CD14-positive monocyte (primary cell): ENCODE data around the gene CXCR5. TPM values are rescaled to one million over a fixed set of nuclear protein-coding genes. Genes with fewer than 3 reads are reported as not detected.

Experiments
- DNase-seq, 3 donors: peaks; one replicate each; pipeline ENCODE4 v3.0.0-alpha.2; 2011 to 2022
- H2AFZ ChIP-seq: 2 replicates; pipeline ENCODE4 v1.6.0; 2012; ENCODE audit warnings: mild to moderate bottlenecking, low read depth, low read length, inconsistent platforms; ENCODE audit not compliant: insufficient read depth, poor library complexity, severe bottlenecking
- H3K27ac ChIP-seq, 2 donors: 1 replicate in 1 of 2; 2 replicates in 1 of 2; pipeline ENCODE4 v1.5.1; 2012 to 2013; ENCODE audit warnings: low read length in 2 of 2, control low read depth in 1 of 2, inconsistent platforms in 1 of 2, low read depth in 1 of 2, mild to moderate bottlenecking in 1 of 2
- H3K27me3 ChIP-seq, 2 donors: one replicate each; pipeline versions ENCODE4 v1.6.0 to v1.6.1; 2011 to 2013; ENCODE audit warnings: low read length in 2 of 2; ENCODE audit not compliant: control insufficient read depth in 2 of 2, insufficient read depth in 2 of 2
- H3K36me3 ChIP-seq, 2 donors: replicated peaks in 1 of 2; 1 replicate in 1 of 2; 2 replicates in 1 of 2; pipeline versions ENCODE4 v1.5.1 to v1.6.1; 2012 to 2013; ENCODE audit warnings: low read length in 2 of 2, control low read depth in 1 of 2, inconsistent platforms in 1 of 2, mild to moderate bottlenecking in 1 of 2; ENCODE audit not compliant: insufficient read depth in 2 of 2, control insufficient read depth in 1 of 2
- H3K4me1 ChIP-seq, 2 donors: 1 replicate in 1 of 2; 2 replicates in 1 of 2; pipeline versions ENCODE4 v1.5.1 to v1.6.1; 2012 to 2013; ENCODE audit warnings: low read length in 2 of 2, control low read depth in 1 of 2, inconsistent platforms in 1 of 2, mild to moderate bottlenecking in 1 of 2, moderate library complexity in 1 of 2; ENCODE audit not compliant: insufficient read depth in 2 of 2, control insufficient read depth in 1 of 2
- H3K4me2 ChIP-seq: replicated peaks from 2 replicates; pipeline ENCODE3; 2012; ENCODE audit warnings: low read length, moderate library complexity, mild to moderate bottlenecking; ENCODE audit not compliant: poor library complexity, severe bottlenecking; ENCODE audit errors: extremely low read depth
- H3K4me3 ChIP-seq, 3 experiments: fragments of 200-600 bp in 1 of 3; sonication (generic) in 1 of 3; replicated peaks in 1 of 3; 1 replicate in 2 of 3; 2 replicates in 1 of 3; pipeline ENCODE4 v1.5.1; 2011 to 2013; ENCODE audit warnings: low read length in 3 of 3, mild to moderate bottlenecking in 3 of 3, control low read depth in 2 of 3, low read depth in 2 of 3, inconsistent platforms in 1 of 3, moderate library complexity in 1 of 3
- H3K79me2 ChIP-seq: 2 replicates; pipeline ENCODE4 v1.6.0; 2012; ENCODE audit warnings: mild to moderate bottlenecking, control low read depth, inconsistent platforms, low read length, moderate library complexity; ENCODE audit not compliant: insufficient read depth
- H3K9ac ChIP-seq: 2 replicates; pipeline ENCODE4 v1.6.0; 2017; ENCODE audit warnings: low read length, mild to moderate bottlenecking; ENCODE audit not compliant: insufficient read depth, poor library complexity, severe bottlenecking
- H3K9me3 ChIP-seq, 2 donors: replicated peaks in 1 of 2; 1 replicate in 1 of 2; 2 replicates in 1 of 2; pipeline versions ENCODE4 v1.5.1 to v1.6.1; 2012 to 2013; ENCODE audit warnings: low read length in 2 of 2, control low read depth in 1 of 2; ENCODE audit not compliant: control insufficient read depth in 1 of 2, insufficient read depth in 1 of 2
- H4K20me1 ChIP-seq: 2 replicates; pipeline ENCODE4 v1.6.0; 2012; ENCODE audit warnings: mild to moderate bottlenecking, low read length, control low read depth, moderate library complexity; ENCODE audit not compliant: insufficient read depth
- H3K27ac Mint-ChIP-seq, 7 donors: one replicate each; pipeline ENCODE4 v1.8.0; 2020; ENCODE audit warnings: mild to moderate bottlenecking in 7 of 7, mixed read lengths in 7 of 7, moderate library complexity in 6 of 7, inconsistent platforms in 2 of 7
- H3K27me3 Mint-ChIP-seq, 3 donors: one replicate each; pipeline ENCODE4 v1.8.0; 2021 to 2022; ENCODE audit warnings: low read depth in 3 of 3, mild to moderate bottlenecking in 3 of 3, mixed read lengths in 3 of 3, moderate library complexity in 3 of 3, inconsistent platforms in 1 of 3
- H3K36me3 Mint-ChIP-seq, 2 donors: one replicate each; pipeline ENCODE4 v1.8.0; 2020; ENCODE audit warnings: mixed read lengths in 2 of 2, inconsistent platforms in 1 of 2, mild to moderate bottlenecking in 1 of 2
- H3K4me1 Mint-ChIP-seq: one replicate; pipeline ENCODE4 v1.8.0; 2020; ENCODE audit warnings: mild to moderate bottlenecking, mixed read lengths
- H3K4me3 Mint-ChIP-seq, 2 donors: one replicate each; pipeline ENCODE4 v1.8.0; 2020; ENCODE audit warnings: mild to moderate bottlenecking in 2 of 2, mixed read lengths in 2 of 2, moderate library complexity in 1 of 2
- H3K9me3 Mint-ChIP-seq, 7 donors: one replicate each; pipeline ENCODE4 v1.8.0; 2020 to 2022; ENCODE audit warnings: mixed read lengths in 7 of 7, mild to moderate bottlenecking in 6 of 7, moderate library complexity in 6 of 7, inconsistent platforms in 2 of 7
- CTCF ChIP-seq: fragments of 200-600 bp; IDR thresholded peaks from one replicate; pipeline ENCODE4 v1.8.0; 2022; ENCODE audit warnings: antibody characterized with exemption, mild to moderate bottlenecking
- WGBS: methylation state at CpG from one replicate; pipeline ENCODE4 v1.1.5; 2013; ENCODE audit warnings: missing lambda C conversion rate; ENCODE audit not compliant: insufficient coverage; 5-methylcytosine and 5-hydroxymethylcytosine counted together
- intact Hi-C, 2 donors: fragments of 100-400 bp; cut with micrococcal nuclease; formaldehyde crosslinking; loops; one replicate each; pipeline versions ENCODE4 v1.15.0 to v1.15.1; 2023
- polyA plus RNA-seq, 3 donors: library from polyadenylated mRNA; depleted of rRNA in 1 of 3; unstranded in 2 of 3; stranded (reverse) in 1 of 3; fragments of 300-500 nt in 2 of 3; fragments of >200 nt in 1 of 3; fragmentation: Illumina TruSeq in 2 of 3; gene quantifications; 1 replicate in 2 of 3; 2 replicates in 1 of 3; pipeline ENCODE4 v1.2.3, GENCODE V29; 2012 to 2021

Gene CXCR5
- polyA plus RNA-seq, 3 donors, result 0.08 to 0.31 (median 0.09) TPM

- Histone ChIP-seq H3K27me3 (no peaks in the 10 kb centered on the region), H3K9me3 (no peaks in the 10 kb centered on the region), H3K4me3 (peak overlapping the region in 1 of 3 experiments; percentile 100), H3K9ac (no peak overlapping the region), H3K79me2 (peaks cover 70% of the 10 kb centered on the region), H4K20me1 (peaks cover 59% of the 10 kb centered on the region), H3K4me2 (peak overlapping the region; percentile 100), H3K27ac (no peak overlapping the region), H3K4me1 (peaks cover 84 to 94% of the 10 kb centered on the region in 2 donors), H3K36me3 (no peaks in the 10 kb centered on the region), H2AFZ (no peak overlapping the region)
- Mint-ChIP-seq H3K36me3 (peaks cover 11 to 14% of the 10 kb centered on the region in 2 donors), H3K9me3 (no peaks in the 10 kb centered on the region), H3K27ac (peak overlapping the region in 2 of 7 donors; percentile 18 to 41), H3K27me3 (peaks cover 0 to 15% (median 5%) of the 10 kb centered on the region in 3 donors), H3K4me1 (peaks cover 81% of the 10 kb centered on the region), H3K4me3 (peak overlapping the region; percentile 92 to 97)
- no peak for TF ChIP-seq CTCF
- intact Hi-C loops, result no loop called here
- 94% methylated on average over 7 of the region's 9 CpGs for WGBS
- DNase-seq, result no peak
Observed at GRCh38 chr11:118922745-118923627, 39.3 kb downstream of the CXCR5 start.

DNA sequence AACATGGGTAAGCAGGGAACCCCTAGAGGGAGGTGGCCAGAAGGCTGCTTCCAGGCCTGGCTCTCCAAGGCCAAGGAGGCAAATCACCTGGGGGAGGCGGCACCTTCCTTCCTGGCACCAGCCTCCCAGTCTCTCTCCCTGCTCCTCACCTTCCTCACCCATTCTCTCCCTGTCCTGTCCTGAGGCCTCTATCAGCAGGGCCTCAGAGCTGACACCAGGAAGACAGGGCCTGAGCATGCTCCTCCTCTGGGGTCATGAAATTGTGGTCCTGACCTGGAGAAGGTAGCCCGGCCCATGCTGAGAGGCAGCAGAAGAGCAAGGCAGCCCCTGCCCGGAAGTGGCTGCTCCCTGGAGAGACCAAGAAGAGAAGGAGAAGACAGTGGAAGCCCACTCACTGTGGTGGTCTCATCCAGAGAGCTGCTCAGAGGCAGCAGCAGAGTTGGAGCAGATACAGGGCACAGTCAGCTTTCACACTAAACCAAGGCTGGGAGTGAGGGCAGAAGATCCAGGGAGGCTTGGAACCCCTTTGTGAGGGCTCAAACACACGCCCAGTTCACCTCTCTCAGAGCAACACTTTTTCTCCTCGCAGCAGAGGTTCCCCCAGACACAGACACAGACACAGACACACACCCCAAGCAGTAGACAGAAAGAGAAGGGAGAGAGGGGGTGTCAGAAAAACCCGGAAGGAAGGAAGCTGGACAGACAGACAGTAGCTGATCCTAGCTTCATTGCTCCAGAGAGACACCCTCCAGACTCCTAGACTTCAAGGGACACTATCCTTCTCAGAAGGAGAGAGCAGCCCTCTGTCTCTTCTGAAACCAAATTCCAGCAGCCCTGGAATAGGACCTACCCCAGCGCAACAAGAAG, 40.3 kb downstream of the CXCR5 start:
- intact Hi-C loops, result no loop called here
- Mint-ChIP-seq H3K4me3 (peak overlapping the region; percentile 92 to 97), H3K9me3 (no peaks in the 10 kb centered on the region), H3K4me1 (peaks cover 80% of the 10 kb centered on the region), H3K27ac (peak overlapping the region in 6 of 7 donors; percentile 30 to 93 (median 82)), H3K27me3 (peaks cover 0 to 13% (median 5%) of the 10 kb centered on the region in 3 donors), H3K36me3 (peaks cover 11 to 14% of the 10 kb centered on the region in 2 donors)
- peak overlapping the region; percentile 73 to 100 (median 87) for H3K4me3 ChIP-seq
- peak overlapping the region; percentile 81 for H3K9ac ChIP-seq
- H3K9me3 ChIP-seq, result no peaks in the 10 kb centered on the region
- DNase-seq, result peak in 1 of 3 donors; percentile 45
- H3K4me1 ChIP-seq, result peaks cover 85 to 94% of the 10 kb centered on the region in 2 donors
- TF ChIP-seq CTCF, result no peak
- no peaks in the 10 kb centered on the region for H3K36me3 ChIP-seq
- H3K27me3 ChIP-seq, result no peaks in the 10 kb centered on the region
- peaks cover 69% of the 10 kb centered on the region for H3K79me2 ChIP-seq
- peak overlapping the region; percentile 100 for H3K4me2 ChIP-seq
- peak overlapping the region; percentile 86 for H2AFZ ChIP-seq
- H4K20me1 ChIP-seq, result peaks cover 57% of the 10 kb centered on the region
- H3K27ac ChIP-seq, result peak overlapping the region in 1 of 2 donors; percentile 88
- 38% methylated on average over 4 of the region's 7 CpGs for WGBS
